Measurements from ENCODE around the gene IER2.
"Not testable (repeated sequence)": the region's sequence is repeated elsewhere in the genome, so short reads cannot be mapped to it uniquely, and the experiment has no call there.

The IER2 gene

GRCh38 chr19:13138916-13139198 is 11.4 kb upstream of the IER2 start:
- Histone ChIP-seq H4K20me1 (ENCODE audit: insufficient read depth, low read length) (peaks cover 9% of the 10 kb centered on the region), H3K79me2 (ENCODE audit: low read length) (peaks cover 13% of the 10 kb centered on the region; the same call in 1 of the 2 replicates), H2AFZ (ENCODE audit: low read depth, low read length) (no peak overlapping the region), H3K36me3 (replicated peaks; ENCODE audit: low read depth, low read length) (peaks cover 36% of the 10 kb centered on the region), H3K4me3 (ENCODE audit: low read length) (no peak overlapping the region), H3K27ac (ENCODE audit: low read length) (no peak overlapping the region), H3K27me3 (ENCODE audit: low read depth, low read length) (no peaks in the 10 kb centered on the region), H3K9ac (ENCODE audit: low read length) (no peak overlapping the region), H3K4me2 (ENCODE audit: low read length) (no peak overlapping the region), H3K9me3 (ENCODE audit: insufficient read depth, low read length) (no peaks in the 10 kb centered on the region), H3K4me1 (ENCODE audit: low read length) (no peaks in the 10 kb centered on the region)
- TF ChIP-seq EZH2phosphoT487 (IDR thresholded peaks at IDR 0.05; ENCODE audit: low read depth), result no peak
- TF ChIP-seq CTCF (IDR thresholded peaks at IDR 0.05; ENCODE audit: low read depth, low read length), result no peak

GRCh38 chr19:13139633-13140311 is 10.4 kb upstream of the IER2 start:
- no peak for TF ChIP-seq CTCF (IDR thresholded peaks at IDR 0.05; ENCODE audit: low read depth, low read length)
- no peak for TF ChIP-seq EZH2phosphoT487 (IDR thresholded peaks at IDR 0.05; ENCODE audit: low read depth)
- Histone ChIP-seq H3K4me3 (ENCODE audit: low read length) (no peak overlapping the region), H3K4me1 (ENCODE audit: low read length) (no peaks in the 10 kb centered on the region), H3K9me3 (ENCODE audit: insufficient read depth, low read length) (no peaks in the 10 kb centered on the region), H4K20me1 (ENCODE audit: insufficient read depth, low read length) (peaks cover 6% of the 10 kb centered on the region), H3K79me2 (ENCODE audit: low read length) (peaks cover 4% of the 10 kb centered on the region; the same call in 1 of the 2 replicates), H2AFZ (ENCODE audit: low read depth, low read length) (no peak overlapping the region), H3K27me3 (ENCODE audit: low read depth, low read length) (no peaks in the 10 kb centered on the region), H3K27ac (ENCODE audit: low read length) (no peak overlapping the region), H3K9ac (ENCODE audit: low read length) (no peak overlapping the region), H3K36me3 (replicated peaks; ENCODE audit: low read depth, low read length) (peaks cover 39% of the 10 kb centered on the region), H3K4me2 (ENCODE audit: low read length) (no peak overlapping the region)

- H3K4me1 ChIP-seq (ENCODE audit: low read length), result no peaks in the 10 kb centered on the region
- H3K27me3 ChIP-seq (ENCODE audit: low read depth, low read length), result no peaks in the 10 kb centered on the region
- no peaks in the 10 kb centered on the region for H4K20me1 ChIP-seq (ENCODE audit: insufficient read depth, low read length)
- no peak overlapping the region for H3K4me3 ChIP-seq (ENCODE audit: low read length)
- H3K79me2 ChIP-seq (ENCODE audit: low read length), result peaks cover 8% of the 10 kb centered on the region
- no peak for TF ChIP-seq EZH2phosphoT487 (IDR thresholded peaks at IDR 0.05; ENCODE audit: low read depth)
- no peak for TF ChIP-seq CTCF (IDR thresholded peaks at IDR 0.05; ENCODE audit: low read depth, low read length)
- H3K27ac ChIP-seq (ENCODE audit: low read length), result no peak overlapping the region
- no peak overlapping the region for H2AFZ ChIP-seq (ENCODE audit: low read depth, low read length)
- no peak overlapping the region for H3K9ac ChIP-seq (ENCODE audit: low read length)
- H3K36me3 ChIP-seq (replicated peaks; ENCODE audit: low read depth, low read length), result peaks cover 5% of the 10 kb centered on the region
- no peak overlapping the region for H3K4me2 ChIP-seq (ENCODE audit: low read length)
- no peaks in the 10 kb centered on the region for H3K9me3 ChIP-seq (ENCODE audit: insufficient read depth, low read length)
Measured at GRCh38 chr19:13146763-13147563, 3.2 kb upstream of the IER2 start.

- Histone ChIP-seq H3K4me2 (ENCODE audit: low read length) (peak overlapping the region; percentile 82), H3K79me2 (ENCODE audit: low read length) (peaks cover 28% of the 10 kb centered on the region), H3K9ac (ENCODE audit: low read length) (peak overlapping the region; percentile 97), H3K36me3 (replicated peaks; ENCODE audit: low read depth, low read length) (peaks cover 17% of the 10 kb centered on the region), H2AFZ (ENCODE audit: low read depth, low read length) (peak overlapping the region; percentile 62; the same call in 1 of the 2 replicates), H3K4me3 (ENCODE audit: low read length) (peak overlapping the region; percentile 89), H3K4me1 (ENCODE audit: low read length) (peaks cover 21% of the 10 kb centered on the region)
- not testable (repeated sequence) for H3K27me3 ChIP-seq (ENCODE audit: low read depth, low read length); H4K20me1 ChIP-seq (ENCODE audit: insufficient read depth, low read length); H3K9me3 ChIP-seq (ENCODE audit: insufficient read depth, low read length); H3K27ac ChIP-seq (ENCODE audit: low read length)
Measured at GRCh38 chr19:13149173-13149627, 1.0 kb upstream of the IER2 start.

All from OCI-LY3 (cell line).